Measurements from ENCODE around the gene EIF2S2.

GRCh38 chr20:34055290-34055689 is 56.8 kb downstream of the EIF2S2 start:
- no peak for TF ChIP-seq CTCF (IDR thresholded peaks at IDR 0.05)
- TF ChIP-seq POLR2A (IDR thresholded peaks at IDR 0.05): no peak
